Body of pancreas (tissue), 4 donors: ENCODE results near the gene EXOSC7.

Experiments
- CTCF ChIP-seq, 7 experiments: fragments of 450-650 bp in 4 of 7; fragments of 200-600 bp in 3 of 7; sonication (generic) in 3 of 7; IDR thresholded peaks; one replicate each; pipeline ENCODE4 v1.5.1; 2016 to 2019; ENCODE audit warnings: antibody characterized with exemption in 7 of 7
- POLR2A ChIP-seq, 3 donors: fragments of 450-650 bp; IDR thresholded peaks; one replicate each; pipeline ENCODE4 v1.6.1; 2016; ENCODE audit warnings: antibody characterized with exemption in 3 of 3, mild to moderate bottlenecking in 2 of 3

- no peak for TF ChIP-seq CTCF (IDR thresholded peaks at IDR 0.05)
- no peak for TF ChIP-seq POLR2A (IDR thresholded peaks at IDR 0.05)
These were observed 24.8 kb downstream of the EXOSC7 start for GRCh38 chr3:45000823-45001222.
